Measurements from ENCODE around the gene PCDHGA7.
"Not testable (repeated sequence)": the region's sequence is repeated elsewhere in the genome, so short reads cannot be mapped to it uniquely, and the experiment has no call there.

Gene PCDHGA7

GRCh38 chr5:141366016-141366896, 16.3 kb upstream of the PCDHGA7 start:
- no peak for DNase-seq (ENCODE audit: low spot score)

- DNase-seq (ENCODE audit: low spot score) = no peak
Measured at GRCh38 chr5:141369994-141370848, 12.3 kb upstream of the PCDHGA7 start, which contains the start of gene PCDHGB3. TSS of gene PCDHGB3 (plus strand) at chr5:141370242. CDS start at chr5:141370395, 153 bp downstream.

- DNase-seq (ENCODE audit: low spot score) = no peak
Measured at GRCh38 chr5:141371572-141372475, 10.7 kb upstream of the PCDHGA7 start.

GRCh38 chr5:141373673-141374317, 8.7 kb upstream of the PCDHGA7 start, which contains the start of gene PCDHGA6:
TSS of gene PCDHGA6 (plus strand) at chr5:141373891. CDS start at chr5:141374084, 193 bp downstream.
- DNase-seq (ENCODE audit: low spot score) = peak; percentile 30

GRCh38 chr5:141374627-141375026, 7.9 kb upstream of the PCDHGA7 start:
- no peak for DNase-seq (ENCODE audit: low spot score)

GRCh38 chr5:141375444-141376155, 6.9 kb upstream of the PCDHGA7 start:
- not testable (repeated sequence) for DNase-seq (ENCODE audit: low spot score)

- no peak for DNase-seq (ENCODE audit: low spot score)
Measured at GRCh38 chr5:141383345-141383744, 803 bp downstream of the PCDHGA7 start.

- no peak for DNase-seq (ENCODE audit: low spot score)
Measured at GRCh38 chr5:141384471-141385267, 2.1 kb downstream of the PCDHGA7 start.

GRCh38 chr5:141387557-141388311, 5.2 kb downstream of the PCDHGA7 start, which contains the start of gene PCDHGB4:
TSS of gene PCDHGB4 (plus strand) at chr5:141387698. CDS start at chr5:141387885, 187 bp downstream.
- not testable (repeated sequence) for DNase-seq (ENCODE audit: low spot score)

GRCh38 chr5:141388661-141389060, 6.1 kb downstream of the PCDHGA7 start:
- DNase-seq (ENCODE audit: low spot score) = no peak

- DNase-seq (ENCODE audit: low spot score) = no peak
Measured at GRCh38 chr5:141389153-141390042, 6.9 kb downstream of the PCDHGA7 start.

GRCh38 chr5:141392429-141393198, 10.1 kb downstream of the PCDHGA7 start, which contains the start of gene PCDHGA8:
TSS of gene PCDHGA8 (plus strand) at chr5:141392633. CDS start at chr5:141392814, 181 bp downstream.
- no peak for DNase-seq (ENCODE audit: low spot score)

GRCh38 chr5:141393267-141393666, 10.7 kb downstream of the PCDHGA7 start:
- no peak for DNase-seq (ENCODE audit: low spot score)

GRCh38 chr5:141394401-141395187, 12.1 kb downstream of the PCDHGA7 start:
- not testable (repeated sequence) for DNase-seq (ENCODE audit: low spot score)

GRCh38 chr5:141397756-141398551, 15.4 kb downstream of the PCDHGA7 start, which contains the start of gene PCDHGB5:
TSS of gene PCDHGB5 (plus strand) at chr5:141397947. CDS start at chr5:141398128, 181 bp downstream.
- DNase-seq (ENCODE audit: low spot score) = not testable (repeated sequence)
